Kidney tubule cell (primary cell): ENCODE results near the gene CHKB.

Source experiments
- DNase-seq: peaks from one replicate; pipeline ENCODE4 v3.0.0-alpha.2; 2018; ENCODE audit warnings: low spot score

The CHKB gene

DNA sequence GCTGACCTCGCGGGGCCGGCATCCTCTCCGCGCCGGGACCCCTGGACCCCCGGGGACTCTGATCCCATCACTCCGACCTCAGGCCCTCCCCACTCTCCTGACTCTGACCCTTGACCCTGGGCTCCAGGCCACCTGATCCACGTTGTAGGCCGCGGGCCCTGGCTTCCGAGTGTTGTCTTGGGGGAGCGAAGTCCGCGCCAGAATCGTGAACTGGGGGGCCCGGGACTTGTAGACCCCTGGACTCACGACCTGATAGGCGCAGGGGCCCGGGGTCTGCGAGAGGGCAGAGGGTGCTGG is 52.1 kb downstream of the CHKB start:
- DNase-seq, result no peak

DNA sequence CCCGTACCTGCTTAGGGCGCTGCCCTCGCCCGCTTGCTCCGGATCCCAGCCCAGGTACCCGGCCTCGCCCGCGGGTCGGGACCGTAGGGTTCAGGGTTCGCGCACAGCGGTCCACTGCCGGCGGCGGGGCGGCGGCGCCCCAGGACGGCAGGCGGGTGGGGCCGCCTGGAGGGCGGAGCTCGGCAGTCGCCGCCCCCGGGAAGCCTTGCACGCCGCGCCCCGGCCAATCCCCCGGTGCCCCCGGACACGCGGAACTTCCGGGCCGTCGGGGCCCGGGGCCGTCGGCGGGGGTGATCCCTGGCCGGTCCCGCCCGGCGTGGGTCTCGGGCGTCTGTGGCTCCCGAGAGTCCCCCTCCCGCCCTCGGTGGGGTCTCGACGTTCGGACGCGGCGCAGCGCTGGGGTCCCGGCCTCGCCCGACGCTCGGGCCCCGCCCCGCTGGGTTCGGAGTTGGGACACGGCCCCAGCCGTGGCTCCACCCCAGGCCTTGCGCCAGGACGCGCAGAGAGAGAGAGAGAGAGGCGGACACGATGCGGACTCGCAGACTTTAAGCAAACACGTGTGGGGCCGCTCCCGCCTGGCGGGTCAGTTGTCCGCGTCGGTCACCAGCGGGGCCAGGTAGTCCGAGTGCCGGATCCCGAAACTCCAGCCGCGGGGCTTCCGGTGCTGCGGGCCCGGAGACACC is 52.6 kb downstream of the CHKB start, which contains the start of gene TYMP:
TSS of gene TYMP (minus strand) at position 116 of the 683 bp plus-strand sequence. CDS start 303 bp downstream, outside the sequence.
- peak; percentile 69 for DNase-seq

DNA sequence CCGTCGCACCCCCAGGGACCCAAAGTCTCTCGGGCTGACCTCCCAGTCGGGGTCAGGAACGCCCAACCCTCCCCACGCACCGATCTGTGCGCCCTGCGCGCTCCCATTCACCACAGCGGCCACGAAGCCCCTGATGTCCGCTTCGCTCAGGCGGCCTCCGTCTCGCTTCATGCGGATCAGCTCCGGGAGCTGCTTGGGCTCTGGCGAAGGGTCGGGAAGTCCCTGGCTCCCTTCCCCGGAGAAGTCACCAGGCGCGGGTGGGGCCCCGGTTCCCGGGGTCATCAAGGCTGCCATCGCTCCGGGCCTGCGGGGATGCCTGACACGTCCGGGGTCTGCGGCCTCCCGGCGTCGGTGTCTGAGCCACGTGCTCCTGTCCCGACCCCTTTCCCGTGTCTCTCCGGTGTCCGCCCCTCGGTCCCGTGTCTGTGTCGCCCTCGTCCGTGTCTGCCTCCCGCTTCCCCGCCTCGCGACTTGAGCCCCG is 53.2 kb downstream of the CHKB start:
- peak; percentile 13 for DNase-seq
